Kidney (tissue), 14 donors: ENCODE measurements around the gene OAS3. TPM values are rescaled to one million over a fixed set of nuclear protein-coding genes. Genes with fewer than 3 reads are reported as not detected.
A peak's percentile ranks its signal among the peaks of the same experiment; 100 is the strongest.

Experiments
- DNase-seq, 5 donors: peaks; one replicate each; pipeline ENCODE4 v3.0.0-alpha.2; 2013 to 2020
- FAIRE-seq: peaks from 2 replicates; lab custom pipeline; 2012; peaks lifted over from hg19 to GRCh38; lab: Jason Lieb, UNC
- H3K27ac ChIP-seq, 2 donors: one replicate each; pipeline ENCODE4 v1.7.0; 2013; ENCODE audit warnings: low read depth in 2 of 2, low read length in 2 of 2, inconsistent platforms in 1 of 2
- H3K27me3 ChIP-seq: one replicate; pipeline ENCODE4 v1.7.1; 2013; ENCODE audit warnings: low read length, inconsistent platforms; ENCODE audit not compliant: control insufficient read depth, insufficient read depth
- H3K36me3 ChIP-seq, 3 donors: one replicate each; pipeline versions ENCODE4 v1.7.0 to v1.7.1; 2013; ENCODE audit warnings: low read length in 3 of 3, control low read depth in 1 of 3, inconsistent platforms in 1 of 3; ENCODE audit not compliant: insufficient read depth in 3 of 3, control insufficient read depth in 2 of 3
- H3K4me1 ChIP-seq, 3 donors: one replicate each; pipeline versions ENCODE4 v1.7.0 to v1.7.1; 2013; ENCODE audit warnings: low read length in 3 of 3, inconsistent platforms in 1 of 3, low read depth in 1 of 3; ENCODE audit not compliant: control insufficient read depth in 2 of 3, insufficient read depth in 2 of 3
- H3K4me3 ChIP-seq, 3 donors: one replicate each; pipeline versions ENCODE4 v1.7.0 to v1.8.1; 2013; ENCODE audit warnings: low read length in 3 of 3, control low read depth in 1 of 3, inconsistent platforms in 1 of 3
- H3K9ac ChIP-seq, 3 donors: one replicate each; pipeline versions ENCODE4 v1.7.0 to v1.7.1; 2013; ENCODE audit warnings: low read length in 3 of 3, control low read depth in 1 of 3, inconsistent platforms in 1 of 3
- H3K9me3 ChIP-seq, 3 donors: one replicate each; pipeline versions ENCODE4 v1.7.0 to v1.7.1; 2013; ENCODE audit warnings: low read length in 3 of 3, control low read depth in 1 of 3, inconsistent platforms in 1 of 3; ENCODE audit not compliant: control insufficient read depth in 2 of 3, insufficient read depth in 1 of 3
- CTCF ChIP-seq: IDR thresholded peaks from 3 replicates; pipeline ENCODE4 v1.5.1; 2012; ENCODE audit warnings: mild to moderate bottlenecking, moderate library complexity, borderline replicate concordance; ENCODE audit not compliant: insufficient read depth; ENCODE audit errors: extremely low read depth
- intact Hi-C: fragments of 100-400 bp; cut with DNase I; formaldehyde crosslinking; loops from one replicate; pipeline ENCODE4 v1.11.1; 2022
- polyA plus RNA-seq: library from polyadenylated mRNA; stranded (reverse); fragments of 350-450 nt; fragmentation: Illumina TruSeq; extraction: RNeasy Lipid Tissue Mini Kit (QIAGEN cat#74804); gene quantifications from one replicate; pipeline ENCODE4 v1.2.3, GENCODE V29; 2014; ENCODE audit warnings: low read depth, low replicate concordance; ENCODE audit not compliant: insufficient read depth
- total RNA-seq: library from RNA; stranded (reverse); fragmentation: NEBNext Ultra II Directional; extraction: Animal tissue kit (Norgen Biotek cat#: 25700); gene quantifications from one replicate; pipeline ENCODE4 v1.2.1, GENCODE V29; 2021
- donor health status: control.
- donor health status: control.
- donor health status: control.
- donor health status: control.
- donor health status: control.
- donor health status: DM: yes; HTN: yes; CAD: no.
- donor health status: Normal renal cell carcinoma (clear cell type).

Gene OAS3
- total and polyA plus RNA-seq, 2 donors from 2014 or later: 2.5 to 15.6 TPM

GRCh38 chr12:112905451-112906089 is 32.7 kb upstream of the OAS3 start:
- FAIRE-seq (no peak), DNase-seq (no peak)
- Histone ChIP-seq H3K27ac (no peak overlapping the region), H3K9me3 (no peaks in the 10 kb centered on the region), H3K27me3 (no peaks in the 10 kb centered on the region), H3K9ac (no peak overlapping the region), H3K36me3 (no peaks in the 10 kb centered on the region), H3K4me1 (peaks cover 0 to 19% (median 15%) of the 10 kb centered on the region in 3 donors), H3K4me3 (no peak overlapping the region)
- intact Hi-C loops: no loop called here
- TF ChIP-seq CTCF: no peak

- TF ChIP-seq CTCF: no peak
- Histone ChIP-seq H3K27ac (peak within 1 kb of the TSS; percentile 51 to 73), H3K27me3 (no peaks in the 10 kb centered on the region), H3K9ac (peak within 1 kb of the TSS; percentile 6 to 57 (median 50)), H3K9me3 (no peaks in the 10 kb centered on the region), H3K36me3 (peaks cover 0 to 3% (median 0%) of the 10 kb centered on the region in 3 donors), H3K4me3 (peak within 1 kb of the TSS; percentile 67 to 80 (median 74)), H3K4me1 (peaks cover 0 to 19% (median 15%) of the 10 kb centered on the region in 3 donors)
- peak in 4 of 5 donors; percentile 43 to 90 (median 64) for DNase-seq
- FAIRE-seq: peak; percentile 91
- intact Hi-C loops: no loop called here
Measured at GRCh38 chr12:112906712-112907414, 31.4 kb upstream of the OAS3 start, which contains the start of gene OAS1. TSS of gene OAS1 (plus strand) at chr12:112906962. CDS start at chr12:112907040, 78 bp downstream.

- DNase-seq (no peak), FAIRE-seq (no peak)
- peaks cover 0 to 2% (median 0%) of the 10 kb centered on the region in 3 donors for H3K9me3 ChIP-seq
- intact Hi-C loops: no loop called here
- H3K9ac ChIP-seq: peak overlapping the region in 1 of 3 donors; percentile 57
- peaks cover 0 to 3% (median 0%) of the 10 kb centered on the region in 3 donors for H3K36me3 ChIP-seq
- peak overlapping the region; percentile 67 to 80 (median 74) for H3K4me3 ChIP-seq
- no peaks in the 10 kb centered on the region for H3K27me3 ChIP-seq
- H3K4me1 ChIP-seq: peaks cover 0 to 19% (median 15%) of the 10 kb centered on the region in 3 donors
- peak overlapping the region; percentile 51 to 73 for H3K27ac ChIP-seq
- TF ChIP-seq CTCF: no peak
Measured at GRCh38 chr12:112907415-112908157, 30.7 kb upstream of the OAS3 start.
